Panc1 (cell line): Measurements from ENCODE around the gene YTHDF1. TPM values are rescaled to one million over a fixed set of nuclear protein-coding genes. Genes with fewer than 3 reads are reported as not detected.

ENCODE experiments used
- ATAC-seq: fragments of 200-7000 bp; cut with Tn5 transposase; 2 replicates; pipeline ENCODE4 v1.9.1; 2020; ENCODE audit warnings: mild to moderate bottlenecking, moderate library complexity
- BruUV-seq: library from RNA; stranded (reverse); fragments of 400-500 nt; replicated peaks from 2 replicates; lab custom pipeline; 2021; lab: Mats Ljungman, UMichigan
- CTCF ChIA-PET: fragments of 300-600 bp; sonication (Branson Sonifier 250); formaldehyde crosslinking; loops from one replicate; lab custom pipeline; 2022; ENCODE audit warnings: antibody characterized with exemption; lab: Charles Lee
- POLR2A ChIA-PET: fragments of 300-600 bp; sonication (Branson Sonifier 250); formaldehyde crosslinking; loops from one replicate; lab custom pipeline; 2022; ENCODE audit warnings: antibody characterized with exemption; lab: Charles Lee
- DNase-seq: peaks from one replicate; pipeline ENCODE4 v3.0.0-alpha.2; 2010; ENCODE audit warnings: low read depth, low spot score
- H3K27ac ChIP-seq: 2 replicates; pipeline ENCODE4 v1.5.1; 2011; ENCODE audit warnings: mild to moderate bottlenecking, low read length, inconsistent platforms
- H3K27me3 ChIP-seq: fragments of 200-500 bp; sonication (Bioruptor generic); 2 replicates; pipeline ENCODE4 v1.6.0; 2014; ENCODE audit warnings: low read length, inconsistent platforms; ENCODE audit not compliant: control insufficient read depth, insufficient read depth
- H3K36me3 ChIP-seq: fragments of 200-500 bp; sonication (Bioruptor generic); 2 replicates; pipeline ENCODE4 v1.5.1; 2014; ENCODE audit warnings: inconsistent platforms, mild to moderate bottlenecking, low read length, moderate library complexity; ENCODE audit not compliant: control insufficient read depth, insufficient read depth
- H3K4me1 ChIP-seq: 2 replicates; pipeline ENCODE4 v1.5.1; 2011; ENCODE audit warnings: inconsistent platforms, mild to moderate bottlenecking, low read length, moderate library complexity; ENCODE audit not compliant: control insufficient read depth, insufficient read depth
- H3K4me3 ChIP-seq, 2 experiments: 2 replicates each; pipeline ENCODE4 v1.5.1; 2011 to 2012; ENCODE audit warnings: low read depth in 2 of 2, low read length in 2 of 2, mild to moderate bottlenecking in 2 of 2, inconsistent platforms in 1 of 2, moderate library complexity in 1 of 2
- H3K9me3 ChIP-seq: fragments of 200-500 bp; sonication (Bioruptor generic); 2 replicates; pipeline ENCODE4 v1.5.1; 2014; ENCODE audit warnings: low read depth, mild to moderate bottlenecking, inconsistent platforms, low read length, moderate library complexity; ENCODE audit not compliant: control insufficient read depth, insufficient read depth
- POLR2AphosphoS5 ChIP-seq: IDR thresholded peaks from 2 replicates; pipeline ENCODE4 v1.6.1; 2012; ENCODE audit warnings: mild to moderate bottlenecking, low read depth, low read length, moderate library complexity
- SIN3A ChIP-seq: IDR thresholded peaks from 2 replicates; pipeline ENCODE4 v1.6.1; 2012; ENCODE audit warnings: low read depth, mild to moderate bottlenecking, low read length, moderate library complexity, borderline replicate concordance; ENCODE audit not compliant: insufficient read depth
- TCF7L2 ChIP-seq: IDR thresholded peaks from 2 replicates; pipeline ENCODE4 v1.6.1; 2011; ENCODE audit warnings: mild to moderate bottlenecking, low read depth, low read length, inconsistent platforms
- in situ Hi-C: cut with HindIII; loops from 2 replicates; pipeline ENCODE4 v1.10.0; 2016; ENCODE audit warnings: low sequenced_read_pairs, low pct_unique_long_range_greater_than_20kb
- intact Hi-C: fragments of 100-400 bp; cut with micrococcal nuclease; formaldehyde crosslinking; loops from one replicate; pipeline ENCODE4 v1.10.0; 2022; ENCODE audit not compliant: unreplicated experiment
- microRNA-seq: library from miRNA; unstranded; fragments of <30 nt; microRNA quantifications from one replicate; pipeline ENCODE4 v1.1.0, GENCODE V29; 2020; ENCODE audit not compliant: unreplicated experiment
- total RNA-seq: library from RNA; stranded (reverse); gene quantifications from one replicate; pipeline ENCODE4 v1.2.1, GENCODE V29; 2021; ENCODE audit not compliant: unreplicated experiment
- TF ChIP-seq, protein P1 (sequence below), 2 experiments: IDR thresholded peaks; 2 replicates each; pipeline ENCODE4 v1.6.1; 2011 to 2012; ENCODE audit warnings: low read depth in 2 of 2, control low read depth in 1 of 2, low read length in 1 of 2, mild to moderate bottlenecking in 1 of 2, moderate library complexity in 1 of 2; ENCODE audit not compliant: insufficient read depth in 1 of 2
- TF ChIP-seq, protein P2 (sequence below): fragments of 450-650 bp; IDR thresholded peaks from 2 replicates; pipeline ENCODE4 v1.5.1; 2017; ENCODE audit warnings: mild to moderate bottlenecking

The YTHDF1 gene
- total RNA-seq, 1 experiment from 2014 or later = 43.0 TPM

DNA sequence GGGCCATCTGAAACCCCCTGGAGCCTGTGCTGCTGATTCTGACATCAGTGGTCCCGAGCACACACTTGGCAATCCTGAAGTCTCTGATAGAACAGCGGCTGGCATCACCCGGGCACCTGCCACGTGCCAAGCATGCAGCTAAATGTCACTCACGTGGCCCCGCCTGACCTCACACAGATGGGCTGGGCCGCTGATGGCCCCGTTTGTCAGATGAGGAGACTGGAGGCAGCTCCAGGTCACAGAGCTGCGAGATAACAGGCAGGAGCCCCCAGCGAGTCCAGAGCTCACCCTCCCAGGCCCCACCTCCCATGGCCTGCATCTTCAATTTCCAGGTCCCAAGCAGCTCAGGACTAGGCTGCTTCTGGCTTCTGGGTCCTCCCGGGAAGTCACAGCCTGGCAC lies 67.2 kb downstream of the YTHDF1 start:
- intact Hi-C loops = no loop called here
- DNase-seq (no peak), ATAC-seq (no peak)
- Histone ChIP-seq H3K36me3 (no peaks in the 10 kb centered on the region), H3K27me3 (peaks cover 6% of the 10 kb centered on the region; the same call in 1 of the 2 replicates), H3K9me3 (no peaks in the 10 kb centered on the region; the same call in 1 of the 2 replicates), H3K27ac (no peak overlapping the region), H3K4me1 (no peaks in the 10 kb centered on the region), H3K4me3 (no peak overlapping the region)
- no peak for TF ChIP-seq TCF7L2
- TF ChIP-seq, protein P1, sequence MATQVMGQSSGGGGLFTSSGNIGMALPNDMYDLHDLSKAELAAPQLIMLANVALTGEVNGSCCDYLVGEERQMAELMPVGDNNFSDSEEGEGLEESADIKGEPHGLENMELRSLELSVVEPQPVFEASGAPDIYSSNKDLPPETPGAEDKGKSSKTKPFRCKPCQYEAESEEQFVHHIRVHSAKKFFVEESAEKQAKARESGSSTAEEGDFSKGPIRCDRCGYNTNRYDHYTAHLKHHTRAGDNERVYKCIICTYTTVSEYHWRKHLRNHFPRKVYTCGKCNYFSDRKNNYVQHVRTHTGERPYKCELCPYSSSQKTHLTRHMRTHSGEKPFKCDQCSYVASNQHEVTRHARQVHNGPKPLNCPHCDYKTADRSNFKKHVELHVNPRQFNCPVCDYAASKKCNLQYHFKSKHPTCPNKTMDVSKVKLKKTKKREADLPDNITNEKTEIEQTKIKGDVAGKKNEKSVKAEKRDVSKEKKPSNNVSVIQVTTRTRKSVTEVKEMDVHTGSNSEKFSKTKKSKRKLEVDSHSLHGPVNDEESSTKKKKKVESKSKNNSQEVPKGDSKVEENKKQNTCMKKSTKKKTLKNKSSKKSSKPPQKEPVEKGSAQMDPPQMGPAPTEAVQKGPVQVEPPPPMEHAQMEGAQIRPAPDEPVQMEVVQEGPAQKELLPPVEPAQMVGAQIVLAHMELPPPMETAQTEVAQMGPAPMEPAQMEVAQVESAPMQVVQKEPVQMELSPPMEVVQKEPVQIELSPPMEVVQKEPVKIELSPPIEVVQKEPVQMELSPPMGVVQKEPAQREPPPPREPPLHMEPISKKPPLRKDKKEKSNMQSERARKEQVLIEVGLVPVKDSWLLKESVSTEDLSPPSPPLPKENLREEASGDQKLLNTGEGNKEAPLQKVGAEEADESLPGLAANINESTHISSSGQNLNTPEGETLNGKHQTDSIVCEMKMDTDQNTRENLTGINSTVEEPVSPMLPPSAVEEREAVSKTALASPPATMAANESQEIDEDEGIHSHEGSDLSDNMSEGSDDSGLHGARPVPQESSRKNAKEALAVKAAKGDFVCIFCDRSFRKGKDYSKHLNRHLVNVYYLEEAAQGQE (IDR thresholded peaks at IDR 0.05; ENCODE audit: insufficient read depth in 1 of 2, low read depth in 2 of 2, low read length in 1 of 2) = no peak
- TF ChIP-seq, protein P2, sequence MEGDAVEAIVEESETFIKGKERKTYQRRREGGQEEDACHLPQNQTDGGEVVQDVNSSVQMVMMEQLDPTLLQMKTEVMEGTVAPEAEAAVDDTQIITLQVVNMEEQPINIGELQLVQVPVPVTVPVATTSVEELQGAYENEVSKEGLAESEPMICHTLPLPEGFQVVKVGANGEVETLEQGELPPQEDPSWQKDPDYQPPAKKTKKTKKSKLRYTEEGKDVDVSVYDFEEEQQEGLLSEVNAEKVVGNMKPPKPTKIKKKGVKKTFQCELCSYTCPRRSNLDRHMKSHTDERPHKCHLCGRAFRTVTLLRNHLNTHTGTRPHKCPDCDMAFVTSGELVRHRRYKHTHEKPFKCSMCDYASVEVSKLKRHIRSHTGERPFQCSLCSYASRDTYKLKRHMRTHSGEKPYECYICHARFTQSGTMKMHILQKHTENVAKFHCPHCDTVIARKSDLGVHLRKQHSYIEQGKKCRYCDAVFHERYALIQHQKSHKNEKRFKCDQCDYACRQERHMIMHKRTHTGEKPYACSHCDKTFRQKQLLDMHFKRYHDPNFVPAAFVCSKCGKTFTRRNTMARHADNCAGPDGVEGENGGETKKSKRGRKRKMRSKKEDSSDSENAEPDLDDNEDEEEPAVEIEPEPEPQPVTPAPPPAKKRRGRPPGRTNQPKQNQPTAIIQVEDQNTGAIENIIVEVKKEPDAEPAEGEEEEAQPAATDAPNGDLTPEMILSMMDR = no peak
- BruUV-seq = no TSS peak
- CTCF ChIA-PET = interaction anchor here (0.6 kb wide), 1 partner anchor 35 kb away, joined by 4 read pairs; no protein-coding TSS in a partner anchor
- in situ Hi-C loops = no loop called here
- POLR2A ChIA-PET = no interaction called here

DNA sequence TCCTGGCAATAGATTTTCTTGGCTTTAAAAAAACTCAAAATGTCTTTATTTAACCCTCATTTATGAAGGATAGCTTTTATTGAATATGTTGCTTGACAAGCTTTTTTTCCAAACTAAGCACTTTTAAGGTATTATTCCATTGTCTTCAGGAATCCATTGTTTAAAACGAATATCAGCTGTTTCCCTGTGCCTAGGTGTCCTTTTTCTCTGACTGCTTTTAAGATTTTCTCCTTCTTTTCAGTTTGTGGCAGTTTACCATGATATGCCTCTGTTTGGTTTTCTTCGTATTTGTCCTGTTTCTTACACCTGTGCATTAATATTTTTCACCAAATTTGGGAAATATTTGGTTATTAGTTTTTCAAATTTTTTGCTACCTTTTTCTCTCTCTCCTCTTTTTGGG lies 68.4 kb downstream of the YTHDF1 start:
- in situ Hi-C loops (no loop called here), intact Hi-C loops (no loop called here)
- POLR2A ChIA-PET = no interaction called here
- Histone ChIP-seq H3K4me3 (no peak overlapping the region), H3K9me3 (no peaks in the 10 kb centered on the region; the same call in 1 of the 2 replicates), H3K4me1 (no peaks in the 10 kb centered on the region), H3K36me3 (no peaks in the 10 kb centered on the region), H3K27ac (no peak overlapping the region), H3K27me3 (peaks cover 6% of the 10 kb centered on the region; the same call in 1 of the 2 replicates)
- BruUV-seq = no TSS peak
- DNase-seq (no peak), ATAC-seq (no peak)
- TF ChIP-seq POLR2AphosphoS5 = no peak
- TF ChIP-seq SIN3A = no peak
- no peak for TF ChIP-seq TCF7L2
- TF ChIP-seq, protein P2 = no peak
- TF ChIP-seq, protein P1 (IDR thresholded peaks at IDR 0.05; ENCODE audit: insufficient read depth in 1 of 2, low read depth in 2 of 2, low read length in 1 of 2) = no peak
- CTCF ChIA-PET = no interaction called here

Small RNAs within 50 kb of the gene (microRNA-seq; reads per million reads assigned to microRNA genes)
- gene MIR124-3 = not detected
- gene MIR3196 = not detected

Other genes with a start within 250 kb of the YTHDF1 start
- not detected for gene BHLHE23, start 209.2 kb downstream of the YTHDF1 start, total RNA-seq
- gene BIRC7, start 19.8 kb upstream of the YTHDF1 start, total RNA-seq = 9.0 TPM
- 5.5 TPM for gene NKAIN4, start 38.3 kb upstream of the YTHDF1 start, total RNA-seq
- gene ARFGAP1, start 56.7 kb upstream of the YTHDF1 start, total RNA-seq = 110 TPM
- gene COL20A1, start 77.1 kb upstream of the YTHDF1 start, total RNA-seq = 0.23 TPM
- 2.4 TPM for gene CHRNA4, start 145.2 kb upstream of the YTHDF1 start, total RNA-seq